Endothelial cell of umbilical vein (primary cell): ENCODE results near the gene CHST8. TPM values are rescaled to one million over a fixed set of nuclear protein-coding genes. Genes with fewer than 3 reads are reported as not detected.

Experiments
- BruUV-seq: library from RNA; stranded (reverse); fragments of 400-500 nt; replicated peaks from 2 replicates; lab custom pipeline; 2021; lab: Mats Ljungman, UMichigan
- CTCF ChIA-PET: fragments of 300-600, 350-600 bp; sonication (Branson Sonifier 250); formaldehyde crosslinking; loops from one replicate; lab custom pipeline; 2021; ENCODE audit warnings: antibody characterized with exemption, inconsistent platforms; lab: Charles Lee
- POLR2A ChIA-PET: fragments of 300-600, 350-600 bp; sonication (Branson Sonifier 250); formaldehyde crosslinking; loops from one replicate; lab custom pipeline; 2021; ENCODE audit warnings: antibody characterized with exemption, inconsistent platforms; lab: Charles Lee
- DNase-seq: peaks from one replicate; pipeline ENCODE4 v3.0.0-alpha.2; 2011; ENCODE audit warnings: low read depth, low spot score
- FAIRE-seq: peaks from 2 replicates; lab custom pipeline; 2011; peaks lifted over from hg19 to GRCh38; lab: Jason Lieb, UNC
- H2AFZ ChIP-seq: 2 replicates; pipeline ENCODE4 v1.6.0; 2012; ENCODE audit warnings: low read depth, low read length, control low read depth, inconsistent platforms
- H3K27ac ChIP-seq: 2 replicates; pipeline ENCODE4 v1.5.1; 2011; ENCODE audit warnings: low read depth, mild to moderate bottlenecking, control low read depth, low read length, moderate library complexity; ENCODE audit not compliant: insufficient read depth
- H3K27me3 ChIP-seq, 2 experiments: 2 replicates each; pipeline versions ENCODE4 v1.6.0 to v1.6.1; 2011; ENCODE audit warnings: low read length in 2 of 2, mixed read lengths in 1 of 2; ENCODE audit not compliant: control insufficient read depth in 2 of 2, insufficient read depth in 2 of 2
- H3K36me3 ChIP-seq, 2 experiments: 2 replicates in 1 of 2; 3 replicates in 1 of 2; pipeline ENCODE4 v1.5.1; 2011; ENCODE audit warnings: low read length in 2 of 2, mild to moderate bottlenecking in 1 of 2, moderate library complexity in 1 of 2; ENCODE audit not compliant: control insufficient read depth in 2 of 2, insufficient read depth in 2 of 2; ENCODE audit errors: extremely low read depth in 1 of 2
- H3K4me1 ChIP-seq: 3 replicates; pipeline ENCODE4 v1.5.1; 2011; ENCODE audit warnings: mild to moderate bottlenecking, low read length; ENCODE audit not compliant: control insufficient read depth, insufficient read depth; ENCODE audit errors: extremely low read depth
- H3K4me2 ChIP-seq: 2 replicates; pipeline ENCODE4 v1.6.1; 2011; ENCODE audit warnings: low read length, control low read depth, mixed read lengths; ENCODE audit not compliant: insufficient read depth
- H3K4me3 ChIP-seq, 3 experiments: fragments of 200-600 bp in 1 of 3; sonication (generic), shearing (Covaris generic) in 1 of 3; replicated peaks in 1 of 3; 2 replicates each; pipeline ENCODE4 v1.5.1; 2011 to 2016; ENCODE audit warnings: control low read depth in 3 of 3, low read length in 3 of 3, mild to moderate bottlenecking in 2 of 3, inconsistent platforms in 1 of 3, low read depth in 1 of 3, moderate library complexity in 1 of 3; ENCODE audit not compliant: insufficient read depth in 1 of 3
- H3K79me2 ChIP-seq: 2 replicates; pipeline ENCODE4 v1.6.0; 2012; ENCODE audit warnings: low read length, inconsistent platforms; ENCODE audit not compliant: control insufficient read depth, insufficient read depth
- H3K9ac ChIP-seq: replicated peaks from 2 replicates; pipeline ENCODE3; 2011; ENCODE audit warnings: low read length, control low read depth; ENCODE audit not compliant: insufficient read depth; ENCODE audit errors: extremely low read depth
- H3K9me1 ChIP-seq: replicated peaks from 3 replicates; pipeline ENCODE4 v1.6.0; 2011; ENCODE audit warnings: mild to moderate bottlenecking, low read length; ENCODE audit not compliant: control insufficient read depth, insufficient read depth; ENCODE audit errors: extremely low read depth
- H3K9me3 ChIP-seq: replicated peaks from 2 replicates; pipeline ENCODE4 v1.5.1; 2012; ENCODE audit warnings: low read length, inconsistent platforms; ENCODE audit not compliant: control insufficient read depth, insufficient read depth
- H4K20me1 ChIP-seq: replicated peaks from 2 replicates; pipeline ENCODE3; 2011; ENCODE audit warnings: mild to moderate bottlenecking, low read length; ENCODE audit not compliant: control insufficient read depth, insufficient read depth; ENCODE audit errors: extremely low read depth
- EZH2 ChIP-seq: IDR thresholded peaks from 2 replicates; pipeline ENCODE4 v1.6.1; 2012; ENCODE audit warnings: borderline replicate concordance, low read depth, mild to moderate bottlenecking, moderate library complexity, low read length, inconsistent platforms; ENCODE audit not compliant: severe bottlenecking
- FOS ChIP-seq: IDR thresholded peaks from 2 replicates; pipeline ENCODE4 v1.6.1; 2011; ENCODE audit warnings: mild to moderate bottlenecking, low read length, moderate library complexity, borderline replicate concordance; ENCODE audit not compliant: insufficient read depth
- GATA2 ChIP-seq: IDR thresholded peaks from 2 replicates; pipeline ENCODE4 v1.7.0; 2011; ENCODE audit warnings: low read depth, mild to moderate bottlenecking, moderate library complexity, mixed read lengths, low read length; ENCODE audit not compliant: insufficient read length, insufficient read depth
- JUN ChIP-seq: IDR thresholded peaks from 2 replicates; pipeline ENCODE4 v1.6.1; 2011; ENCODE audit warnings: borderline replicate concordance, low read depth; ENCODE audit not compliant: insufficient read length, insufficient read depth
- MYC ChIP-seq: IDR thresholded peaks from one replicate; pipeline ENCODE4 v1.6.1; 2011; ENCODE audit warnings: mild to moderate bottlenecking, low read depth, low read length
- POLR2A ChIP-seq: IDR thresholded peaks from 2 replicates; pipeline ENCODE4 v1.6.1; 2012; ENCODE audit warnings: low read depth, mild to moderate bottlenecking, control low read depth, low read length
- POLR2AphosphoS5 ChIP-seq: IDR thresholded peaks from 2 replicates; pipeline ENCODE4 v1.6.1; 2012; ENCODE audit warnings: low read depth, mild to moderate bottlenecking, control low read depth, low read length, moderate library complexity; ENCODE audit not compliant: insufficient read depth
- dilution Hi-C: fragments of 300-500 bp; cut with MboI; formaldehyde crosslinking; loops from one replicate; pipeline ENCODE4 v1.15.0; 2019; ENCODE audit warnings: low sequenced_read_pairs; ENCODE audit not compliant: extremely low pct_ligation_motif_present
- intact Hi-C: fragments of 100-400 bp; cut with micrococcal nuclease; formaldehyde crosslinking; loops from one replicate; pipeline ENCODE4 v1.10.0; 2022
- polyA plus RNA-seq, 4 experiments: library from polyadenylated mRNA; depleted of rRNA in 3 of 4; stranded (reverse) in 3 of 4; unstranded in 1 of 4; fragments of >200 nt; gene quantifications; 2 replicates each; pipeline versions ENCODE4 v1.2.1 to v1.2.3, GENCODE V29; 2011 to 2012; ENCODE audit warnings: missing spikeins in 1 of 4
- total RNA-seq: library from RNA; stranded (reverse); gene quantifications from 2 replicates; pipeline ENCODE4 v1.2.3, GENCODE V29; 2021
- TF ChIP-seq, protein P1 (sequence below), 2 donors: IDR thresholded peaks; 1 replicate in 1 of 2; 2 replicates in 1 of 2; pipeline ENCODE4 v1.5.1; 2011; ENCODE audit warnings: low read length in 2 of 2, mild to moderate bottlenecking in 2 of 2, moderate library complexity in 2 of 2, control low read depth in 1 of 2, inconsistent platforms in 1 of 2, low read depth in 1 of 2; ENCODE audit not compliant: insufficient read depth in 1 of 2; ENCODE audit errors: extremely low read depth in 1 of 2
- TF ChIP-seq, protein P2 (sequence below): IDR thresholded peaks from 2 replicates; pipeline ENCODE4 v1.6.1; 2011; ENCODE audit not compliant: insufficient read depth, insufficient read length

Gene CHST8
- total and polyA plus RNA-seq, 2 donors (not counting 3 experiments of a cell fraction or from before 2014, with no cell fraction given), result not detected

DNA sequence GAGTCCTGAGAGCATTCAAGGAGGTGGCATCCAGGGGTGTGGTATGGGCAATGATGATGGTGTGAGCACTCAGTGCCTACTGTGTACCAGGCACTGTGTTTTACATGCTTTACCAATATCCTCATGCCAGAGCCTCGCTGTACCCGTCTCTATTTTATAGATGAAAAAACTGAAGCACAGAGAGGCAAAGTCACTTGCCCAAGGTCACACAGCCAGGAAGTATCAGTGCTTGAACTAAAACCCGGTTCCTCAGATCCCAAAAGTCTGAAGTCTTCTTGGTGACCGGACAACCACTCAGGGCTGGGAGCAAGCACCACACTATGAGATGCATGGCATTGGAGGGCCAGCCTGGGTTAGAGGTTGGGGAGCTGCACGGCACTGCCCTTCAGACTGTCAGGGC is 84.1 kb downstream of the CHST8 start:
- H3K27ac ChIP-seq, result no peak overlapping the region
- H3K9ac ChIP-seq, result no peak overlapping the region
- intact Hi-C loops (no loop called here), dilution Hi-C loops (no loop called here)
- no peaks in the 10 kb centered on the region for H3K4me1 ChIP-seq
- no peaks in the 10 kb centered on the region for H3K9me3 ChIP-seq
- DNase-seq (no peak), FAIRE-seq (no peak)
- no peak overlapping the region for H3K4me2 ChIP-seq
- H2AFZ ChIP-seq, result no peak overlapping the region
- CTCF ChIA-PET, result no interaction called here
- no peaks in the 10 kb centered on the region for H4K20me1 ChIP-seq
- POLR2A ChIA-PET, result no interaction called here
- TF ChIP-seq FOS (no peak), JUN (no peak), POLR2A (no peak), MYC (no peak), GATA2 (no peak), POLR2AphosphoS5 (no peak), EZH2 (no peak)
- TF ChIP-seq, protein P1, sequence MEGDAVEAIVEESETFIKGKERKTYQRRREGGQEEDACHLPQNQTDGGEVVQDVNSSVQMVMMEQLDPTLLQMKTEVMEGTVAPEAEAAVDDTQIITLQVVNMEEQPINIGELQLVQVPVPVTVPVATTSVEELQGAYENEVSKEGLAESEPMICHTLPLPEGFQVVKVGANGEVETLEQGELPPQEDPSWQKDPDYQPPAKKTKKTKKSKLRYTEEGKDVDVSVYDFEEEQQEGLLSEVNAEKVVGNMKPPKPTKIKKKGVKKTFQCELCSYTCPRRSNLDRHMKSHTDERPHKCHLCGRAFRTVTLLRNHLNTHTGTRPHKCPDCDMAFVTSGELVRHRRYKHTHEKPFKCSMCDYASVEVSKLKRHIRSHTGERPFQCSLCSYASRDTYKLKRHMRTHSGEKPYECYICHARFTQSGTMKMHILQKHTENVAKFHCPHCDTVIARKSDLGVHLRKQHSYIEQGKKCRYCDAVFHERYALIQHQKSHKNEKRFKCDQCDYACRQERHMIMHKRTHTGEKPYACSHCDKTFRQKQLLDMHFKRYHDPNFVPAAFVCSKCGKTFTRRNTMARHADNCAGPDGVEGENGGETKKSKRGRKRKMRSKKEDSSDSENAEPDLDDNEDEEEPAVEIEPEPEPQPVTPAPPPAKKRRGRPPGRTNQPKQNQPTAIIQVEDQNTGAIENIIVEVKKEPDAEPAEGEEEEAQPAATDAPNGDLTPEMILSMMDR (IDR thresholded peaks at IDR 0.05; ENCODE audit: extremely low read depth in 1 of 2, insufficient read depth in 1 of 2, low read depth in 1 of 2, low read length in 2 of 2), result no peak
- TF ChIP-seq, protein P2, sequence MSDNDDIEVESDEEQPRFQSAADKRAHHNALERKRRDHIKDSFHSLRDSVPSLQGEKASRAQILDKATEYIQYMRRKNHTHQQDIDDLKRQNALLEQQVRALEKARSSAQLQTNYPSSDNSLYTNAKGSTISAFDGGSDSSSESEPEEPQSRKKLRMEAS, result no peak
- H3K27me3 ChIP-seq, result no peaks in the 10 kb centered on the region
- no peaks in the 10 kb centered on the region for H3K79me2 ChIP-seq
- H3K36me3 ChIP-seq, result no peaks in the 10 kb centered on the region
- no peaks in the 10 kb centered on the region for H3K9me1 ChIP-seq
- no peak overlapping the region for H3K4me3 ChIP-seq
- no TSS peak for BruUV-seq
